SU-DHL-6 (cell line): ENCODE results near the gene RBM6.

Source experiments
- EZH2phosphoT487 ChIP-seq: fragments of 200-600 bp; sonication (generic), shearing (Covaris generic); conservative IDR thresholded peaks from 2 replicates; pipeline ENCODE4 v1.6.1; 2018; ENCODE audit warnings: mild to moderate bottlenecking, antibody characterized with exemption, low read length, moderate library complexity, mixed read lengths
- TF ChIP-seq, protein P1 (sequence below): fragments of 200-600 bp; sonication (generic); IDR thresholded peaks from one replicate; pipeline ENCODE4 v1.5.1; 2017; ENCODE audit warnings: antibody characterized with exemption, mild to moderate bottlenecking, low read length, moderate library complexity; ENCODE audit not compliant: insufficient read depth, poor library complexity, severe bottlenecking

- TF ChIP-seq, protein P1, sequence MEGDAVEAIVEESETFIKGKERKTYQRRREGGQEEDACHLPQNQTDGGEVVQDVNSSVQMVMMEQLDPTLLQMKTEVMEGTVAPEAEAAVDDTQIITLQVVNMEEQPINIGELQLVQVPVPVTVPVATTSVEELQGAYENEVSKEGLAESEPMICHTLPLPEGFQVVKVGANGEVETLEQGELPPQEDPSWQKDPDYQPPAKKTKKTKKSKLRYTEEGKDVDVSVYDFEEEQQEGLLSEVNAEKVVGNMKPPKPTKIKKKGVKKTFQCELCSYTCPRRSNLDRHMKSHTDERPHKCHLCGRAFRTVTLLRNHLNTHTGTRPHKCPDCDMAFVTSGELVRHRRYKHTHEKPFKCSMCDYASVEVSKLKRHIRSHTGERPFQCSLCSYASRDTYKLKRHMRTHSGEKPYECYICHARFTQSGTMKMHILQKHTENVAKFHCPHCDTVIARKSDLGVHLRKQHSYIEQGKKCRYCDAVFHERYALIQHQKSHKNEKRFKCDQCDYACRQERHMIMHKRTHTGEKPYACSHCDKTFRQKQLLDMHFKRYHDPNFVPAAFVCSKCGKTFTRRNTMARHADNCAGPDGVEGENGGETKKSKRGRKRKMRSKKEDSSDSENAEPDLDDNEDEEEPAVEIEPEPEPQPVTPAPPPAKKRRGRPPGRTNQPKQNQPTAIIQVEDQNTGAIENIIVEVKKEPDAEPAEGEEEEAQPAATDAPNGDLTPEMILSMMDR, result no peak
- no peak for TF ChIP-seq EZH2phosphoT487
These were observed 117.8 kb downstream of the RBM6 start for GRCh38 chr3:50057756-50058155.
